HG03066 (cell line): ENCODE results near the gene BABAM1.

ENCODE experiments used
- ATAC-seq: cut with Tn5 transposase; IDR thresholded peaks from one replicate; pipeline ENCODE4 v1.9.1; 2021; ENCODE audit warnings: low read depth; ENCODE audit not compliant: unreplicated experiment

Gene BABAM1

DNA sequence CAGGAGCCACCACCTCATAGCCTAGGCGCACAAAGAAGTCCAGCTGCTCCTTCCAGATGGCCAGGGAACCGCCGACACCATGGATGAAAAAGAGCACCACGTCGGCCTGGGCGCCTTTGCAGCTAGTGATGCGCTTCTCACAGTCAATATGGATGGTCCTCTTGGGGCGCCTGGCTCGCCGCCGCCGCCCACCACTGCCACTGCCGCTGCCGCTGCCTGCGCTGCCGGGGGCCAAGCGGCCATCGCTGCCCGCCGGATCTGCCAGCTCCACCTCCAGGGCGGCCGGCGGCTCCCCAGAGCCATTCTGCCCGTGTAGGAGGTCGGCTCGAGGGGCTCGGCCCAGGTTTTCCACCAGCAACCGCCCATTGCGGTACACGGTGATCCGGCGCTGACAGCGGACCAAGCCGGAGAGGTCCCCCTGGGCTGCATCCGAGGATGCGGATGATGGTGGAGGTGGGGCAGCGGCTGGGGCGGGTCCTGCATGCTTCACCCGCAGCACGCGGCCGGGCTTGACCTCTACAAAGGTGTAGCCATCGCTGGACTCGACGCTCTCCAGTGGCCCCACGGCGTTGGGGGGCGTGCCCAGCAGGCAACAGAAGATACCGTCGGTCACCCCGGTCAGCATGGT, 33.9 kb downstream of the BABAM1 start:
- ATAC-seq = no peak

DNA sequence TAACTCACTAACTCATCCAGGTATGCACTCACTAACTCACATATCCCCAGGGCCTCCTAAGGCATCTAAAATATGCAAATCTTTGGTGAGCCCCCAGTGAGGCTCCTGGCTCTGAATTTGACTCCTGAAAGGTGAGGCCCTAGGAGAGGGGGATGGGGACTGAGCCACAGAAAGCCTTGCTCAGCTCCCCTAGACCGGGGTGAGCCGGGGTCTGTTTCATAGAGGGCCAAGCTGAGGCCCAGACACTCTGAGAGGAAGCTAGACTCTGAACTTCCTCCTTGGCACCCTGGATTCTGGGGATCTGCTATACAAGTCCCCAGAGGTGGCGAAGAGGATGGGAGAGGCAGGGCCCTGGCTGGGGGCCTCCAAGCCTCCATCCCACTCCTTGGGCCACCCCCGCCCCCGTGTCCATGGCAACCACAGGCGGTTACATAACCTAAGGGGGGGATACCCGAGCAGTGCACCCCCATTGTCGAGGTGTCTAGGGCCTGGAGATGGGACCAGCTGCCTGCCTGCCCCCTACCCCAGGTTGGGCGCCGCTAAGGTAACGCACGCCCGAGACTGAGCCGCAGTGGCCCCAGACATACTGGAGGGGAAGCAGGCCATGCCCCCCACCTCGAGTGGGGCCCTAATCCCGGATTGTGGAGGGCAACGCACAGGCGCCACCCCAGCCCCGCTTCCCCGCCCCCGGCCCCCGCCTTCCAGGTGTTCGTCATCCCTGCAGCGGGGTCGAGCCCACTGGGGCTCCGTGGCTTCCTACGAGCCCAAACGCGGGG, 35.3 kb downstream of the BABAM1 start:
- no peak for ATAC-seq

DNA sequence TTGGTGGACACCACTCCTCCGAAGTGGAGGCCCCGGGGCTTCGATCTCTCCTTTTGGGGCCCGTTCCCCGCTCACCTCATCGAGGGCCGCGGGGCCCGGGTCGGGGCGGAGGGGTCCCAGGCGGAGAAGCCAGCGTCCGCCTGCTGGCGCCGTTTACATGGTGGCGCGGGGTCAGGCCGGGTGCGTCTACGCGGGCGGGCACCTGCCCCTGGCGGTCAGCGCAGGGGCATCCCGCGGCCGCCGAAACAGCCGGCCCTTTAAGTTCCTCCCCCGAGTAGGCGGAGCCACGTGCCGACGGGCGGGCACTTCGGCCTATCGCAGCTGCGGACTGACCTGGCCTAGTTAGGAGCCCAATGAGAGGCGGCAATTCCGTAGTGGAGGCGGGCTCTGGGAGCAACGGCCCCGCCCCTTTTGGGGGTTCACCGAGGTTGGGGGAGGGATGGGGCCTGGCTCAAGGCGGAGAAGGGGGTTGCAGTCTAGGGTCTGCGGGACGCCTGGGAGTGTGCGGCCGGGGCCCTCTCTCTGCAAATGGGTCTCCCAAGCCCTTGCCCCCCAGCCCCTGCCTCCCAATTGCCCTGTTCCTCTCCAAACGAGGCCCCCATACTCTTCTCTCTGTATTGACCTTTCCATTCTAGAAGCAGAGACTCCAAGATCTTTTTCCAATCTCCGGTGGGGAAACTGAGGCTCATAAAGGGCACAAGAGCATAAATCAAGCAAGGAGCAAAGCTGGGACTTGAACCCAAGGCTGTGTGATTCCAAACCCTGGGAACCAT, 36.1 kb downstream of the BABAM1 start, which contains the start of gene ABHD8:
ABHD8 (minus strand) TSS at position 259 of the 773 bp plus-strand sequence. CDS start 1,809 bp downstream, outside the sequence.
- ATAC-seq = peak; percentile 44

DNA sequence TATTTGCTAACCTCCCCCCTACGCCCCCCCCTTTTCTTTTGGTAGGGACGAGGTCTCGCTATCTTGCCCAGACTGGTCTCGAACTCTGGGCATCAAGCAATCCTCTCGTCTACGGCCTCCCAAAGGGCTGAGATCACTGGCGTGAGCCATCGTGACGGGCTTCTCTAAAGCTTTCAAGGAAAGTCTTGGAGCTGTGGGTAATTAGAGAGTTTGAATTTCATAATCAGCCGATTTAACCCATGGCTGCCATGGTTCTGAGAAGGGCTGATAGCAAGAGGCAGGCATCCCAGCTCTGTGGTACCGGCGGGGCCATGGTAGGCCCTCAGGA, 36.7 kb downstream of the BABAM1 start:
- ATAC-seq = no peak

DNA sequence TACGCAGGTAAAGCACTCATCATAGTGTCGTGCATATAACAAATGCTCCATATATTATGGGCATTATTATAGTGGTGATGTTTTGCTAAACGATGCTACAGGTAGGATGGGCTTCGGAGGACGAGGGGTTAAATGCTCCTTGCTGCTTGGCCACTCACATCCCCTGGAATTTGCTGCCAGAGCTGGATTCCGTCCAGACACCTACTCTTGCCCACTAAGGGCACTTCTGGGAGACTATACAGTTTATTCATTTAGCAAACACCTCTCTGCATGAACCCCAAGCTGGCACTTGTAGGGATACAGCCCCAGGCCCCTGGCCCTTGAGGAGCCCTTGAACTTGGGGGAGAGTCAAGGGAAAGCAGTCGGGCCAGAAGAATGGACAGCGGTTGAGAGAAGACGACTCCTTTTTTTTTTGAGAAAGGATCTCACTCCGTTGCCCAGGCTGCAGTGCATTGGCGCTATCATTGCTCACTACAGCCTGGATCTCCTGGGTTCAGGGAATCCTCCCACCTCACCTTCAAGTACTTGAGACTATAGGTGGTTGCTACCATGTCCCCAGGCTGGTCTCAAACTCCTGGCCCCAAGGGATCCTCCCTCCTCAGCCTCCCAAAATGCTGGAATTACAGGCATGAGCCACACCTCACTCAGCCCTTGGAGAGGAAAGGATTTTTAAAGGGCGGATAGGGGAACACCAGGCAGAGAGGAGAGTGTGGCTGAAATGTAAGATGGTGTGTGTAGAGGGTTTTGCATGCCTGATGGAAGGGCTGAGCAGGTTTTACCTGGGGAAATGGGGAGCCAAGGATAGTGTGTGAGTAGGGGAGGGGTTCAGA, 37.4 kb downstream of the BABAM1 start:
- ATAC-seq = no peak

DNA sequence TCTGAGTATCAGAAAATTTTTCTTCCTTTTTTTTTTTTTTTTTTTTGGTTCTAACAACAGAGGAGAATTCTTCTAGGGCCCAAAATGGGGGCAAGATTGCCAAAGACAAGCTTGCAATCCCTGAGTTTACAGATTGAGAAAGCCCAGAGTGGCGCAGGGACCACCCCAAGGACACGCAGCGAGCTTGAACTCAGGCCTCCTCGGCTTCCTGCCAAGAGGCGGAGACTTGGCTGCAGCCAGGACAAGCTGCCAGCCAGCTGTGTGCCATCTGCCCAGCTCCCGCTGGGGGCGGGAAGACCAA, 37.9 kb downstream of the BABAM1 start:
- ATAC-seq = no peak

DNA sequence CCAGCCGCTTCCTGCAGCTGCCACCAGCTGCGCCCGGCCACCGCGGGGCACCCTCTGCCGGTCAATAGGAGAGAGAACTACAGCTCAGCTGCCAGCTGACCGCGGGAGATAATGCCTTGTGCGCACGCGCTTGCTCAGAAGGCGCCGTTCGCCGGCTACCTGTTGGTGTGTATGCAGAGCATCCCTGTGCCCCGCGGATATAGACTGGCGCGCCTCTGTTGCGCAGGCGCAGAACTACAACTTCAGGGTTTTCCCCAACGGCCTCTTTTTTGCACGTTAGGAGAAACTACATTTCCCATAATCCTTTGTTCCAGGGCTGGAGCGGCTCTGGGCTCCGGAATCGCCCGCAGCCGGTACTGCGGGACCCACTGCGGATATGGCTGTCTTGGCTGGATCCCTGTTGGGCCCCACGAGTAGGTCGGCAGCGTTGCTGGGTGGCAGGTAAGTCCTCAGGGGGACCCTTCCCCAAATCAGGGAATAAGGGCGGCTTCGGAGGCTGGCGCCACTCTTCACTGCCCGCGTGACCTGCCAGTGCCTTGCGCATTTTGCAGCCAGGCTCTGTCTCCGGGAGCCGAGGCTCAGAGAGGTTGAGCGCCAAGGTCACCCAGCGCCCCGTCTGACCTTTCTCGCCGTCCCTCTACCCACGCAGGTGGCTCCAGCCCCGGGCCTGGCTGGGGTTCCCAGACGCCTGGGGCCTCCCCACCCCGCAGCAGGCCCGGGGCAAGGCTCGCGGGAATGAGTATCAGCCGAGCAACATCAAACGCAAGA, 38.5 kb downstream of the BABAM1 start, which contains the start of gene MRPL34:
MRPL34 (plus strand) TSS at position 356 of the 768 bp plus-strand sequence; CDS start at position 377, 21 bp downstream.
- ATAC-seq = peak; percentile 55

DNA sequence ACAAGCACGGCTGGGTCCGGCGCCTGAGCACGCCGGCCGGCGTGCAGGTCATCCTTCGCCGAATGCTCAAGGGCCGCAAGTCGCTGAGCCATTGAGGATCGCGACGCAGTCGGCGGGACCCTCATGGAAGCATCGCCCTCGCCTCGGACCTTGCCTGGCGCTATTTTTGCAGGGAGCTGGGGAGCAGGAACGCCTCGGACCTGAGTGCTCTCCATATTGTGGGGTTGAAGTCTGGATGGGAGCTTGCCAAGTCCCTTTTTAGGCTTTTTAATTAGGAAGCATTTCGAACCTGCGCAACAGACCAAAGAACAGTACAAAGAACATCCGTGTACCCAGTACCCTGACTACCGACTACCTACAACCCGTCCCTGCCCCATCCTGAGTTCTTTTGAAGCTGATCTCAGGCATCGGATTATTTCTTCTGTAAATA, 39.1 kb downstream of the BABAM1 start:
- no peak for ATAC-seq

DNA sequence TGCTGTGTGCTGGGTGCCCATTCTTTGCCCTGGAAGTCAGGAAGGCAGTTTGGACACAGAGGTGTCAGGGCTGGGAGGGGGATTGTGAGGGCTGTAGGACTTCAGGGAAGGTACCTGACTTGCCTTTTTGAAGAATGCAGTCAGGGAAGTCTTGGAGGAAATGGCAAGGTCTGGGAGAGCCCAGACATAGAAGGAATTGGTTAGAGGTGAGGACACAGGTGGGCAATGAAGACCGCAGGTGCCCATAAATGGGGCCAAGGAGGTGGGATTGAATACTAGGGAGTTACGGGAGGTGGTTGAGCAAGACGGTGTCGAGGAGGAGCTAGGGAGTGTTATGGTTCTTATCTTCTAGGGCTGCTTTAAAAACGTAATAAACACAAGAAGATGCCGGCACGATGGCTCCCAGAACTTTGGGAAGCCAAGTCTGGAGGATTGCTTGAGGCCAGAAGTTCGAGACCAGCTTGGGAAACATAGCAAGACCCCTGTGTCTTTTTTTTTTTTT, 40.7 kb downstream of the BABAM1 start:
- ATAC-seq = no peak

DNA sequence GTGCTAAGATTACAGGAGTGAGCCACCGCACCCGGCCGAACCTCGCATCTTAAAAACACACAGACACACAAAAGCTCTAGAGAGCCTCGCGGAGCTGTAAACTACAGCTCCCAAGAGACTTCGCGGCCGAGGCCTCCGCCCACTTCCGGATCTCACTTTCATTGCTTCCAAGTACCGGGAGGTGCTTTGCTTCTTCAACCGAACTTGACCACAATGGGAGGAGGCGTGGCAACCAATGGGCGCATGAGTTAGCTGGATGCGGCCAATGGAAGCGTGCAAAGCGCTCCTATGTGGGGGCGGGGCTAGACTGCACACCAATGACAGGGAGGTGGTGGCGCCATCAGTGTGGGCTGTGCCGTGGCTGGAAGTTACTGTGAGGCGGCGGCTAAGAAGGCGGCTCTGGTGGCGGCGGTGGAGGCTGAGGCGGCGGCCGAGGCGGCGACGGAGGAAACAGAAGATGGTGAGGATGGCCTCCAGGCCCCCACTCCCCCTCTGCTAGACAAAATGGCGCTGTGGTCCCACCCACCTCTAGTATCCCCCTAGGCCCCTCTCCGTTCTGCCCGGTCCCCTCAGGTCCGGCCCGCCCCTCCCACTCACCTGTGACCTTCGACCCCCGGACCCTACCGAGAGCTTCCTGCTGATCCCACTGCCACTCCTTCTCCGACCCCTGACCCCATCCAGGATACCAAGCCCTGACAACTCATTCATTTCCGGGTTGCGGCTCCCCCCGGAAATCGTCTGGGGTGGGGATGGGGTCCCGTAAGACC, 42.1 kb downstream of the BABAM1 start, which contains the start of gene DDA1:
DDA1 (plus strand) TSS at position 366 of the 767 bp plus-strand sequence; CDS start at position 458, 92 bp downstream.
- ATAC-seq = peak; percentile 71

DNA sequence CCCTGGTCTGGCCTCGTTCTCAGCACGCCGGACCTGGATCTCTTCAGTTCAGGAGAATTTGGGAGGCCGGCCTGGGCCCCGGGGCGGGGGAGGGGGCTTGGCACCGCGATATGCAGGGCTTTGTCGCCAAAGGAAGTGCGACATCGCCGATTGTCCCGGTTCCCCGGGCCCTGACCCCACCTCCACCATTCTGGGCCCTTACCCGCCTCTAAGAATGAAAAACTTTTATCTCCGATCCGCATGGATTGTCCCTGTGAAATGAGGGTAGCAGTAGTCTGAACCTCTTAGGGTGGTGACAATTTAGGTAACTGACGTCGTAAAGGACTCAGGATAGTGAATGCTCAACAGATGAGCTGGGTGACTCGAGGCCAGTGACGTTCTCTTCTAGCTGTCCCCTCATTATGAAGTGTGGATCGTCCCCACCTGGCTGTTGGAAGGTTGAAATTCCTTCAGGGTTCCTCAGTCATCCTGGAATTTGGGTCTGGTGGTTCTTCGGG, 42.8 kb downstream of the BABAM1 start:
- no peak for ATAC-seq

DNA sequence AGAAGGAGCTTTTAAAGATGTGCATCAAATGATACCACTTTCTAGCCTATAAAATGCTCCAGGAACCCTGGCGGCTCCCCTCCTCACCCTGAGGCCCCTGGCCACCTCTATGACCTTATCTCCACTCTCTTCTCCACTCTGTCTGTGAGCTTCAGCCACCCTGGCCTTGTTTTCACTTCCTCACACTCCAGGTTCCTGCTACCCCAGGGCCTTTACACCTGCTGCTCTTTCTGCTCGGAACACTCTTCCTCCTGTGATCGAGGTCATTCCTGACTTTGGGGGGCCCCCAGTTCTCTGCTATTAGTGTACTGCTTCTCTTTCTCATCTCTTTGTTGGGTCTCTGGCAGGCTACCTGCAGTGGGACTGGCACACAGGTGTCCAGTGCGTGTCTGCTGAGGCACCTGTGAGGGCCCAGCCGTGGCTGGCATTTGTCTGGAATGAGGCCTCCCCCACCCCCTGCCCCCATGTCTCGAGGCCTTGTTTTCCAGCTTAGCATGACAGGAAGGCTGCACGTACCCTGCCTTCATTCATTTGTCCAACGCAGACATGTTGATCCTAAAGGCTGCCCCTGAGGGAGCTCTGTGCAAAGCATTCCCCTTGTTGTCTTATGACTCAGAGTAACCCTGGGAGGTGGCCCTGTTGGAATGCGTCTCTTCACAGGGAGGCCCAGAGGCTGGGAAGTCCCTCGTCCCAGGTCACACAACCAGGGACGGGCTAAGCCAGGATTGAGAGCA, 44.4 kb downstream of the BABAM1 start:
- ATAC-seq = no peak

DNA sequence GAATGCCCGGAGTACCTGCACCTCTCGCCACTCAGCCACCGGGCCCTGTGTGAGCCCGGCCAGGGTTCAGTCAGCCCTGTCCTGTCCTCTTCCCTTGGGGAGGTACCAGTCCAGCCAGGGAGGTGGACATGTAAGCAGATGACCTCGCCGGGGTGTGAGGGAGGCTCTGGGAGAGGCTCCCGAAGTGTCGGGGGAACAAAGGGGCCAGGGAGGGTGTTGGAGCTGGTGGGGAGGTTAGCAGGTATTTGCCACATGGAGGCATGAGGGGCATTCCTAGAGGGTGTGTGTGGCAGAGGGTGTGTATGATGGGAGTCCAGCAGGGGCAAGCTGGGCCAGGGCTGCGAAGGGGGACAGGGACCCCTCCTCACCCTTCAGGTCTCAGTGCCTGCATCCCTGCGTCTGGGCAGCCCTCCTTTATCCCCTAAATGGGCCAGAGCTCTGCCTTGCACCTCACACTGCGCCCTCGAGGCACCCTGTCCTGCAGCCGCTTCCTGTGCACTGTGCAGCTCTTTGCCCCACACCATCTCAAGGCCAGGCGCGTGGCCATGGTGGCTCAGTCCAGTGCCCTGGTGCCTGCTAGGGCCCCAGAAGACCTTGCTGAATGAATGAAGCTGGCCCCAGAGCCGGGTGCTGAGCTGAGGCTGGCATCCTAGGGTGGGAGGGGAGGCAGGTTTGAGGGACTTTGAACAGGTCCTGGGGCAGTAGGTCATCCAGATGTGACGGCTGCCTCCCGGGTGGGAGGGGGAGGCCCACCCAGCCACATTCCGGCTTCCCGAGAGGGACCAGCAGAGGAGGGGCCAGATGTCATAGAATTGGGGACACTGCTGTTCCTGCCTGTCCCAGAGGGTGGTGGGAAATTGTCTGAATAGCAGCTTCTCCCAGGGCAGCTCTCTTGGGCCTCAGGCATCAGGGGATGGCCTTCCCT, 45.2 kb downstream of the BABAM1 start:
- ATAC-seq = no peak

DNA sequence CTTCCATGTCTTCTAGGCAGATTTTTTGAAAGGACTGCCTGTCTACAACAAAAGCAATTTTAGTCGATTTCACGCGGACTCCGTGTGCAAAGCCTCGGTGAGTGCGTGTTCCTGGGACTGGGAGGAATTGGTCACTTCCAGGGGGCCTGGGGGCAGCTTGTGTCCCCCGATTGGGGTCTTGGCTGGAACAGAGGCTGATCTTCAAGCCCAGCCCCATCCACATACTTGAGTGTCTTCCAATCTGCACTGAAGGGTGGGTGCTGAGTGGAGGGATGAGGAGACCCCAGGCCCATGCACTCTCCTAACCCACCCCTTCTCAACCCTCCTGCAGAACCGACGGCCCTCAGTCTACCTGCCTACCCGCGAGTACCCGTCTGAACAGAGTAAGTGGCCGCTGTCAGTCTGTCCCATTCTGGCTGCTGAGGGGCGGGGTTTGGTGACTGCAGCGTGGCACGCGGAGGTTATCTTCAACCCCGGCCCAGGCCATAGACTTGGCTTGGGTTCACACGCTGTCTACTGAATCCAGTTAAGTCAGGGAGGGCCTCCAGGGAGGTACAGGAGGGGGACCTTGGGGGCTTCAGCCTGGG, 46.9 kb downstream of the BABAM1 start:
- ATAC-seq = no peak

DNA sequence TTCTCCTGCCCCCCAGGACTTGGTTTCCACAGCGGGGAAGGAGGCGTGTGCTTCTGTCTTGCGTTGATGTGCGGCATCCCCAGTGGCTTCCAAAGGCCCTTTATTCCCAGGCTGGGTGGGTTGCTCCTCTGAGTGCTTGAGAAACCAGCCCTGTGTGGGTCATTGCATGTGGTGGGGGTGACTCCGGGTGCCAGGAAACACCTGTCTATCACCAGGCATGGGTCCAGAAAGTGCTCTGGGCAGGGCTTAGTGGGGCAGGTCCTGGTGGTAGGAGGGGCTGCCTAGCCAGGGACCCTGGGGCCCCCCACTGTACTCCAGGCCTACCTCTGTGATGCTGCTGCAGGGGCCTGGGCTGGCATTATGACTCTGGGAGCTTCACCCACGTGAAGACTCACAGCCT, 51.7 kb downstream of the BABAM1 start:
- ATAC-seq = no peak

DNA sequence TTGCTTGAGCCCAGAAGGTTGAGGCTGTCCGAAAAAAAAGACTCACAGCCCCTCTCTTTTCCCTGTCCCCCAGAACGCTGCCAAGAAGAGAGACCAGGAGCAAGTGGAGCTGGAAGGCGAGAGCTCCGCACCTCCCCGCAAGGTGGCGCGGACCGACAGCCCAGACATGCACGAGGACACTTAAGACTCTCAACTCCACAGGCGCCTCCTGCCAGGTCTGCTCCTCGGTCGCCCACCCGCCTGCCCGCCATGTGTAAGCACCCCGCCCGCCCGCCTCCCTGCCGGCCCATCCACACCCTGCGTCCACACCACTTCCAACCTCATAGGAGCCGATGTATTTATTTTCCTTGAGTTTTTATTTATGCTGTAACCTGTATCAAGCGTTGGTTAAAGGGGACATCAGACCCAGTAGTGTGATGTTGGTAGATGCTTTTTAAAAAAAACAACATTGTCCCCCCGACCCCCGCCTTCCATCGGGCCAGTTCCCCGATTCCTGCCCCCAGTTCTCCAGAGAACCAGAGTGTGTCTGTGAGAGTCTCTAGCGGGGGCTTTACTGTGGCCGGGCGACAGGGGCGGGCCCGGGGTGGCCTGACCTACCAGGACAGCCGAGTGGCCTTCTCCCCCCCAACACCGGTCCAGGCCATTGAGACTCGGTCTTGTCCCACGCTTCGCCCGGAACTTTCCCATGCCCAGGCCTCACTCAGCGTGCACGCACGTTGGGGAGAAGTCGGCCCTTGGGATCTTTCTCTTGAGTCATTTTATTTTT, 52.4 kb downstream of the BABAM1 start:
- ATAC-seq = no peak
